DOHH2 (cell line): ENCODE results near the gene CNPPD1.

Experiments
- H3F3A ChIP-seq: fragments of 200-600 bp; sonication (generic), shearing (Covaris generic); 2 replicates; pipeline ENCODE4 v1.6.0; 2016; ENCODE audit warnings: antibody characterized with exemption, mild to moderate bottlenecking; ENCODE audit not compliant: control insufficient read depth, insufficient read depth
- H3K27ac ChIP-seq: fragments of 200-600 bp; sonication (generic); 2 replicates; pipeline ENCODE4 v1.5.1; 2014; ENCODE audit warnings: low read depth, mild to moderate bottlenecking, low read length, moderate library complexity
- H3K27me3 ChIP-seq: fragments of 200-600 bp; sonication (generic); 2 replicates; pipeline ENCODE4 v1.6.1; 2014; ENCODE audit warnings: mild to moderate bottlenecking, low read length, mixed read lengths; ENCODE audit not compliant: control insufficient read depth
- H3K36me3 ChIP-seq: fragments of 200-600 bp; sonication (generic); 2 replicates; pipeline ENCODE4 v1.6.1; 2014; ENCODE audit warnings: mild to moderate bottlenecking, low read length, moderate library complexity, mixed read lengths; ENCODE audit not compliant: control insufficient read depth
- H3K4me1 ChIP-seq: fragments of 200-600 bp; sonication (generic); 2 replicates; pipeline ENCODE4 v1.6.1; 2014; ENCODE audit warnings: mild to moderate bottlenecking, low read length, mixed read lengths; ENCODE audit not compliant: control insufficient read depth
- H3K4me2 ChIP-seq: fragments of 200-600 bp; sonication (generic); 2 replicates; pipeline ENCODE4 v1.6.0; 2014; ENCODE audit warnings: mild to moderate bottlenecking, low read length, moderate library complexity
- H3K4me3 ChIP-seq: fragments of 200-600 bp; sonication (generic); 2 replicates; pipeline ENCODE4 v1.5.1; 2014; ENCODE audit warnings: mild to moderate bottlenecking, low read length, mixed read lengths
- H3K79me2 ChIP-seq: fragments of 200-600 bp; sonication (generic); 2 replicates; pipeline ENCODE4 v1.6.1; 2014; ENCODE audit warnings: mild to moderate bottlenecking, low read length, mixed read lengths; ENCODE audit not compliant: control insufficient read depth
- H3K9me2 ChIP-seq: fragments of 200-600 bp; sonication (generic); replicated peaks from 2 replicates; pipeline ENCODE4 v1.6.1; 2014; ENCODE audit warnings: mild to moderate bottlenecking, low read length, mixed read lengths; ENCODE audit not compliant: control insufficient read depth
- H3K9me3 ChIP-seq: fragments of 200-600 bp; sonication (generic); 2 replicates; pipeline ENCODE4 v1.6.1; 2014; ENCODE audit warnings: antibody characterized with exemption, low read length, mixed read lengths; ENCODE audit not compliant: control insufficient read depth, insufficient read depth
- H4K20me1 ChIP-seq: fragments of 200-600 bp; sonication (generic); 2 replicates; pipeline ENCODE4 v1.6.0; 2014; ENCODE audit warnings: low read depth, mild to moderate bottlenecking, antibody characterized with exemption, low read length, moderate library complexity; ENCODE audit not compliant: control insufficient read depth, insufficient read depth
- EZH2phosphoT487 ChIP-seq: fragments of 200-600 bp; sonication (generic); IDR thresholded peaks from 2 replicates; pipeline ENCODE4 v1.6.1; 2017; ENCODE audit warnings: borderline replicate concordance, mild to moderate bottlenecking, antibody characterized with exemption, low read length, moderate library complexity, mixed read lengths
- TF ChIP-seq, protein P1 (sequence below): fragments of 200-600 bp; sonication (generic); IDR thresholded peaks from one replicate; pipeline ENCODE4 v1.5.1; 2014; ENCODE audit warnings: antibody characterized with exemption, mild to moderate bottlenecking, low read depth, low read length; ENCODE audit not compliant: poor library complexity, severe bottlenecking

Gene CNPPD1

DNA sequence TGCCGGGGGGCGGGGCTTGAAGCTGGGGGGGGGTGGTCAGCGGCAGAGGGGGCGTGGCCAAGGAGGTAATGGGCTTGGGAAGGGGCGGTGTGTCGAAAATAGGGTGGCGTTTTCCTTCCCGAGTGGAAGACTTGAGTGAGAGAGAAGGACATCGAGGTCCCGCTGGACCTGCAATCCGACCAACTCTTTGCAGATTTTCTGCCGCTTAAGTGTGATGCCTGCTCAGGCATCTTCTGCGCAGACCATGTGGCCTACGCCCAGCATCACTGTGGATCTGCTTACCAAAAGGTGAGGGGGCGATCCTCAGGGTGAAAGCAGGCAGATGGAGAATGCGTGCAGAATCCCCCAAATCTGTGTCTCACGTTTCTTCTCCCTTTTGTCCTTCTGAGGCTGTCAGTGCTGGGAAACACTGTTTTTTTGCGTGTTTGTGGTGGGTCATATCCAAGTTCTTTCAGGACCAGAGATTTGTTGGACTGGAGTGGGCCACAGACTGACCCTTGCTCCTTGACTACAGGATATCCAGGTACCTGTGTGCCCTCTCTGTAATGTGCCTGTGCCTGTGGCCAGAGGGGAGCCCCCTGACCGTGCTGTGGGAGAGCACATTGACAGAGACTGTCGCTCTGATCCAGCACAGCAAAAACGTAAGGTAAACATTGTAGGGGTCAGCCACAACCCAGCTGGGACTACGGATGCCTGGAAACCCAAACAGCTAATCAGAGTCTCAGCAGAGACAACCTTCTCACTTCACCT, 30.6 kb upstream of the CNPPD1 start:
- Histone ChIP-seq H3K4me2 (peak overlapping the region; percentile 97), H3K9me3 (no peaks in the 10 kb centered on the region), H4K20me1 (no peaks in the 10 kb centered on the region), H3K79me2 (peaks cover 3% of the 10 kb centered on the region; the same call in 1 of the 2 replicates), H3K27ac (peak overlapping the region; percentile 76), H3K27me3 (no peaks in the 10 kb centered on the region), H3F3A (peaks cover 7% of the 10 kb centered on the region; the same call in 1 of the 2 replicates), H3K4me3 (peak overlapping the region; percentile 88), H3K9me2 (no peaks in the 10 kb centered on the region), H3K36me3 (peaks cover 47% of the 10 kb centered on the region), H3K4me1 (peaks cover 18% of the 10 kb centered on the region)
- no peak for TF ChIP-seq EZH2phosphoT487
- TF ChIP-seq, protein P1, sequence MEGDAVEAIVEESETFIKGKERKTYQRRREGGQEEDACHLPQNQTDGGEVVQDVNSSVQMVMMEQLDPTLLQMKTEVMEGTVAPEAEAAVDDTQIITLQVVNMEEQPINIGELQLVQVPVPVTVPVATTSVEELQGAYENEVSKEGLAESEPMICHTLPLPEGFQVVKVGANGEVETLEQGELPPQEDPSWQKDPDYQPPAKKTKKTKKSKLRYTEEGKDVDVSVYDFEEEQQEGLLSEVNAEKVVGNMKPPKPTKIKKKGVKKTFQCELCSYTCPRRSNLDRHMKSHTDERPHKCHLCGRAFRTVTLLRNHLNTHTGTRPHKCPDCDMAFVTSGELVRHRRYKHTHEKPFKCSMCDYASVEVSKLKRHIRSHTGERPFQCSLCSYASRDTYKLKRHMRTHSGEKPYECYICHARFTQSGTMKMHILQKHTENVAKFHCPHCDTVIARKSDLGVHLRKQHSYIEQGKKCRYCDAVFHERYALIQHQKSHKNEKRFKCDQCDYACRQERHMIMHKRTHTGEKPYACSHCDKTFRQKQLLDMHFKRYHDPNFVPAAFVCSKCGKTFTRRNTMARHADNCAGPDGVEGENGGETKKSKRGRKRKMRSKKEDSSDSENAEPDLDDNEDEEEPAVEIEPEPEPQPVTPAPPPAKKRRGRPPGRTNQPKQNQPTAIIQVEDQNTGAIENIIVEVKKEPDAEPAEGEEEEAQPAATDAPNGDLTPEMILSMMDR, result no peak

DNA sequence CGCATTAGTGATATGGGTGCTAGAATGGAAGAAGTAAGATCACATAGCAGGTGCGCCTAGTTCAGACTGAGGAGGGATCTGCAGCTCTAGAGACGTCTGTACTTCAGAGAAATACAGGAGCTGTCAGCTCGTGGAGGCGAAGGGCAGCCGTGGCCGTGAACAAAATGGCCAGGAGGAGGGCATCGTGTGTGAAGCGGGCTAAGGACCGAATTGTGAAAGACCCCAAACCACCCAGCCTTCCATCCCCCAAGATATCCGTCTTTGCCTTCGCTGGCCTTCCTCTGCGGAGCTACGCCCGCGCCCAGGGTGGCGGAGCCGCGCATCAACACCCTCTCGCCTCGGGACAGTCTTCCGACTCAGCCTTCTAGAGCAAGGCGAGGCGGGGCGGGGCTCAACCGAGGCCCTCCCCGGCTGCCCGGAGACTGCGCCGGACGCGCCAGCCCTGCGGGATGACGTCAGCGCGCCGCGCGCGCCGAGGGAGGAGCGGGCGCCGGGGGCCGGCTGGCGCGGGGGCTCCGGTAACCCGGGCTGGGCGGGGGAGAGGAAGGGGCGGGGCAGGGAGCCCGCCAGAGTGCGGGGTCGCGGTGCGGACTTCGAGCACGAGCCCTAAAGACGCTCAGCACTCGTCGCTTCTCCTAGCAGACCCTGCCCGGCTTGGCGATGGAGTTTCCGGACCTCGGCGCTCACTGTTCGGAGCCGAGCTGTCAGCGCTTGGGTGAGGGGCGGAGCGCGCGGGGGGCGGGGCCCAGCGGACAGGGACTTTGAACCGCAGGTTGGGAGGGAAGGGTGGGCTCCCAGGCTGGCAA, 29.8 kb upstream of the CNPPD1 start, which contains the start of gene ZFAND2B:
TSS of gene ZFAND2B (plus strand) at position 455 of the 806 bp plus-strand sequence. CDS start at position 661, 206 bp downstream.
- Histone ChIP-seq H3F3A (peaks cover 7% of the 10 kb centered on the region; the same call in 1 of the 2 replicates), H3K27me3 (no peaks in the 10 kb centered on the region), H3K9me2 (no peaks in the 10 kb centered on the region), H3K27ac (peak within 1 kb of the TSS; percentile 76), H4K20me1 (no peaks in the 10 kb centered on the region), H3K4me3 (peak within 1 kb of the TSS; percentile 88), H3K4me2 (peak within 1 kb of the TSS; percentile 97), H3K4me1 (peaks cover 18% of the 10 kb centered on the region), H3K36me3 (peaks cover 43% of the 10 kb centered on the region), H3K79me2 (peaks cover 3% of the 10 kb centered on the region; the same call in 1 of the 2 replicates), H3K9me3 (no peaks in the 10 kb centered on the region)
- TF ChIP-seq, protein P1, result peak; percentile 16
- TF ChIP-seq EZH2phosphoT487, result no peak

DNA sequence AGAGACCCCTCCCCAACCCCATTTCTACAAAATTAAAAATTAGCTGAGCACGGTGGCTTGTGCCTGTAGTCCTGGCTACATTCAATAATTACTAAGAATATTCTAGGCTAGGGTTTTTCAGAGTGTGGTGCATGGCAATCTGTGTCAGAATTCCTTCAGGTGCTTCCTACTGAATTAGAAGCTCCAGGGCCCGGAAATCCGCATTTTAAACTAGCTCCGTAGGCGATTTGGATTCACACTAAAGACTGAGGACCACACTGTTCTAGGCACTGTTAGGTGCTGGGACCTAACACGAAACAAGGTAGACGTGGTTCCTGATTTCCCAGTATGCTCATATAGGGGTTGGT, 29.2 kb upstream of the CNPPD1 start:
- Histone ChIP-seq H3K36me3 (peaks cover 38% of the 10 kb centered on the region), H3K9me3 (no peaks in the 10 kb centered on the region), H3K79me2 (peaks cover 3% of the 10 kb centered on the region; the same call in 1 of the 2 replicates), H3K27ac (peak overlapping the region; percentile 76), H4K20me1 (no peaks in the 10 kb centered on the region), H3K9me2 (no peaks in the 10 kb centered on the region), H3K27me3 (no peaks in the 10 kb centered on the region), H3K4me1 (peaks cover 18% of the 10 kb centered on the region), H3F3A (peaks cover 7% of the 10 kb centered on the region; the same call in 1 of the 2 replicates), H3K4me3 (peak overlapping the region; percentile 88), H3K4me2 (peak overlapping the region; percentile 97)
- TF ChIP-seq, protein P1, result no peak
